Lower leg skin (tissue), 4 donors: ENCODE results near the gene ART3. TPM values are rescaled to one million over a fixed set of nuclear protein-coding genes. Genes with fewer than 3 reads are reported as not detected.

ENCODE experiments used
- DNase-seq, 2 donors: peaks; one replicate each; pipeline ENCODE4 v3.0.0-alpha.2; 2019; ENCODE audit warnings: low spot score in 2 of 2
- H3K4me3 ChIP-seq: fragments of 200-600 bp; sonication (generic); 2 replicates; pipeline ENCODE4 v1.5.1; 2017; ENCODE audit warnings: mild to moderate bottlenecking, low read depth; ENCODE audit not compliant: poor library complexity, severe bottlenecking
- CTCF ChIP-seq, 3 donors: fragments of 450-650 bp; IDR thresholded peaks; one replicate each; pipeline ENCODE4 v1.5.1; 2016; ENCODE audit warnings: antibody characterized with exemption in 3 of 3, mild to moderate bottlenecking in 3 of 3, moderate library complexity in 2 of 3
- POLR2A ChIP-seq, 2 donors: fragments of 450-650 bp; IDR thresholded peaks; one replicate each; pipeline ENCODE4 v1.6.1; 2016 to 2017; ENCODE audit warnings: antibody characterized with exemption in 2 of 2, mild to moderate bottlenecking in 1 of 2, moderate library complexity in 1 of 2
- WGBS, 2 donors: methylation state at CpG; one replicate each; pipeline ENCODE4 v1.1.5; 2018; 5-methylcytosine and 5-hydroxymethylcytosine counted together
- intact Hi-C: fragments of 100-400 bp; cut with DNase I; formaldehyde crosslinking; loops from one replicate; pipeline ENCODE4 v1.15.0; 2023; ENCODE audit warnings: low total_unique reads
- total RNA-seq, 4 donors: library from RNA; depleted of rRNA; stranded (reverse); fragments of >200 nt; gene quantifications; one replicate each; pipeline ENCODE4 v1.1.0, GENCODE V29; 2016

The ART3 gene
- total RNA-seq, 4 donors from 2014 or later: 0.34 to 1.3 (median 0.81) TPM; not detected in 1

- no peak overlapping the region for H3K4me3 ChIP-seq
- peak in 1 of 2 donors; percentile 65 for DNase-seq
- no peak for TF ChIP-seq CTCF (IDR thresholded peaks at IDR 0.05)
- no peak for TF ChIP-seq POLR2A (IDR thresholded peaks at IDR 0.05)
- intact Hi-C loops: no loop called here
- 33 to 45% methylated on average over 7 of the region's 7 CpGs for WGBS, 2 donors
Measured at GRCh38 chr4:76090241-76090691, 15.8 kb downstream of the ART3 start.

- intact Hi-C loops: no loop called here
- DNase-seq: no peak
- 66 to 67% methylated on average over 2 of the region's 2 CpGs for WGBS, 2 donors
- no peak overlapping the region for H3K4me3 ChIP-seq
- TF ChIP-seq POLR2A (IDR thresholded peaks at IDR 0.05): no peak
- TF ChIP-seq CTCF (IDR thresholded peaks at IDR 0.05): no peak
Measured at GRCh38 chr4:76091052-76091451, 16.5 kb downstream of the ART3 start.

- no peak for DNase-seq
- intact Hi-C loops: no loop called here
- no peak overlapping the region for H3K4me3 ChIP-seq
- TF ChIP-seq POLR2A (IDR thresholded peaks at IDR 0.05): no peak
- no peak for TF ChIP-seq CTCF (IDR thresholded peaks at IDR 0.05)
Measured at GRCh38 chr4:76095568-76095967, 21.1 kb downstream of the ART3 start.

- 92 to 96% methylated on average over 3 of the region's 3 CpGs for WGBS, 2 donors
- intact Hi-C loops: no loop called here
- no peak overlapping the region for H3K4me3 ChIP-seq
- DNase-seq: no peak
- TF ChIP-seq POLR2A (IDR thresholded peaks at IDR 0.05): no peak
- TF ChIP-seq CTCF (IDR thresholded peaks at IDR 0.05): no peak
Measured at GRCh38 chr4:76096076-76096475, 21.6 kb downstream of the ART3 start.

GRCh38 chr4:76105652-76106051 lies 31.1 kb downstream of the ART3 start:
- DNase-seq: no peak
- no peak overlapping the region for H3K4me3 ChIP-seq
- intact Hi-C loops: no loop called here
- WGBS, 2 donors: 58 to 83% methylated on average over 3 of the region's 3 CpGs
- TF ChIP-seq CTCF (IDR thresholded peaks at IDR 0.05) (no peak), POLR2A (IDR thresholded peaks at IDR 0.05) (no peak)

GRCh38 chr4:76106442-76106841 lies 31.9 kb downstream of the ART3 start:
- WGBS, 2 donors: 83% methylated on average over 4 of the region's 4 CpGs
- no peak for TF ChIP-seq CTCF (IDR thresholded peaks at IDR 0.05)
- TF ChIP-seq POLR2A (IDR thresholded peaks at IDR 0.05): no peak
- intact Hi-C loops: no loop called here

More at GRCh38 chr4:76106442-76106841, 31.9 kb downstream of the ART3 start:
- no peak for DNase-seq
- H3K4me3 ChIP-seq: no peak overlapping the region
